ENCODE data around the gene STYXL2.

DNA sequence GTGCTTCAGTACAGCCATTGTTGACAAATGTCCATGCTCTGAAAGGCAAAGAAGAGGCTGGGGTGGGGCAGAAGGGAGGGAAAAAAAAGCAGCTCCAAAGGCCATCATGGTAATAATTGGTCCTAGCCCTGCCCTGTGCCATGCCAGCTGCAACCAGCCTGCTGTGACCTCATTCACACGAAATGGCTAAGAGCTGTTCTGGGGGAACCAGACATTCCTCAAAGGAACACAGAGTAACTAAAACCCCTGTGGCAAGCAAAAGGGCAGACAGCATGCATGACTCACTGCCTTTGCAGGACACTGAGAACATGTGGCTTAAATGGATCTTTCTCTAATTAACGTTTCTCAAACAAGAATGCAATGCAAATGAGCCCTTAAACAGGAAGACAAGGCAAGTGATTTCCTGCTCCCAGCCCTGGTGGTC, 42.3 kb downstream of the STYXL2 start:
- TF ChIP-seq POLR2AphosphoS5 (IDR thresholded peaks at IDR 0.05; ENCODE audit: low read depth, low read length) (no peak), SIN3A (IDR thresholded peaks at IDR 0.05; ENCODE audit: borderline replicate concordance, insufficient read depth, low read length) (no peak), TAF1 (IDR thresholded peaks at IDR 0.05; ENCODE audit: borderline replicate concordance, insufficient read depth, low read length) (no peak), FOXP2 (optimal IDR thresholded peaks at IDR 0.05; ENCODE audit: borderline replicate concordance, extremely low read depth, extremely low read length, insufficient read depth) (no peak)
- TF ChIP-seq, protein P1, sequence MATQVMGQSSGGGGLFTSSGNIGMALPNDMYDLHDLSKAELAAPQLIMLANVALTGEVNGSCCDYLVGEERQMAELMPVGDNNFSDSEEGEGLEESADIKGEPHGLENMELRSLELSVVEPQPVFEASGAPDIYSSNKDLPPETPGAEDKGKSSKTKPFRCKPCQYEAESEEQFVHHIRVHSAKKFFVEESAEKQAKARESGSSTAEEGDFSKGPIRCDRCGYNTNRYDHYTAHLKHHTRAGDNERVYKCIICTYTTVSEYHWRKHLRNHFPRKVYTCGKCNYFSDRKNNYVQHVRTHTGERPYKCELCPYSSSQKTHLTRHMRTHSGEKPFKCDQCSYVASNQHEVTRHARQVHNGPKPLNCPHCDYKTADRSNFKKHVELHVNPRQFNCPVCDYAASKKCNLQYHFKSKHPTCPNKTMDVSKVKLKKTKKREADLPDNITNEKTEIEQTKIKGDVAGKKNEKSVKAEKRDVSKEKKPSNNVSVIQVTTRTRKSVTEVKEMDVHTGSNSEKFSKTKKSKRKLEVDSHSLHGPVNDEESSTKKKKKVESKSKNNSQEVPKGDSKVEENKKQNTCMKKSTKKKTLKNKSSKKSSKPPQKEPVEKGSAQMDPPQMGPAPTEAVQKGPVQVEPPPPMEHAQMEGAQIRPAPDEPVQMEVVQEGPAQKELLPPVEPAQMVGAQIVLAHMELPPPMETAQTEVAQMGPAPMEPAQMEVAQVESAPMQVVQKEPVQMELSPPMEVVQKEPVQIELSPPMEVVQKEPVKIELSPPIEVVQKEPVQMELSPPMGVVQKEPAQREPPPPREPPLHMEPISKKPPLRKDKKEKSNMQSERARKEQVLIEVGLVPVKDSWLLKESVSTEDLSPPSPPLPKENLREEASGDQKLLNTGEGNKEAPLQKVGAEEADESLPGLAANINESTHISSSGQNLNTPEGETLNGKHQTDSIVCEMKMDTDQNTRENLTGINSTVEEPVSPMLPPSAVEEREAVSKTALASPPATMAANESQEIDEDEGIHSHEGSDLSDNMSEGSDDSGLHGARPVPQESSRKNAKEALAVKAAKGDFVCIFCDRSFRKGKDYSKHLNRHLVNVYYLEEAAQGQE (IDR thresholded peaks at IDR 0.05; ENCODE audit: insufficient read depth in 1 of 2, low read depth in 2 of 2, low read length in 2 of 2) = no peak
